ENCODE data around the gene SPANXN3. TPM values are rescaled to one million over a fixed set of nuclear protein-coding genes. Genes with fewer than 3 reads are reported as not detected.

The SPANXN3 gene
- polyA plus RNA-seq, 2 of the 4 experiments (the other 2 are of a cell fraction): not detected

DNA sequence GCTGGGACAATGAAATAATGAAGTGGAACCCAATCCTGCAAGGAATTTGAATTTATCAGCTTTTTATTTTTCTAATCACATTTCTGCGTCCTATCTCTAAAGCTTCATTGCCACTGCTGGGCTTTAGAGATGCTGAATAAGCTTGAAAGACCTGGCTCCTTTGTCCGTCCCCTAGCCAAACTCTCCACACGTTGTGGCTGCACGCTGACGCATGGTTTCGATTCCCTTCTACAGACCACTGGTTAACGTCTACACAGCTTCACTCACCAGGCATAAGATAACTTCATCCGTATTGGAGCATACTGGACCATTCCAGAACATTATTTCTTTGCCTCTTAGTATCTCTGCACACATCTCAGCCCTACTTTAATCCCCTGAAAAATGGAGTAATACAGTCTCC, 31.2 kb downstream of the SPANXN3 start:
- FAIRE-seq (no peak), DNase-seq (ENCODE audit: low read depth in 1 of 2, low spot score in 1 of 2) (no peak), ATAC-seq (no peak)
- ChIA-PET POLR2A (no interaction called here), CTCF (no interaction called here)
- Histone ChIP-seq H3K27ac (no peak overlapping the region), H3K9me3 (no peaks in the 10 kb centered on the region), H3K4me3 (no peak overlapping the region), H3K4me2 (no peak overlapping the region), H3K4me1 (no peaks in the 10 kb centered on the region)
- 22% methylated on average over 8 of the region's 8 CpGs for WGBS (ENCODE audit: missing lambda C conversion rate)
- TF ChIP-seq NR3C1 (IDR thresholded peaks at IDR 0.05) (no peak), HDAC2 (IDR thresholded peaks at IDR 0.05) (no peak), GATA3 (IDR thresholded peaks at IDR 0.05; ENCODE audit: borderline replicate concordance) (no peak), POLR2AphosphoS2 (conservative IDR thresholded peaks at IDR 0.05; ENCODE audit: low read length) (no peak), TFCP2L1 (CRISPR knock-in tag; IDR thresholded peaks at IDR 0.05) (no peak), KDM1A (IDR thresholded peaks at IDR 0.05; ENCODE audit: low read depth) (no peak), JUNB (IDR thresholded peaks at IDR 0.05) (no peak), PHF8 (IDR thresholded peaks at IDR 0.05; ENCODE audit: borderline replicate concordance, low read depth) (no peak), FOSL2 (IDR thresholded peaks at IDR 0.05) (no peak), FOSL2 (CRISPR knock-in tag; IDR thresholded peaks at IDR 0.05) (no peak), SMC3 (IDR thresholded peaks at IDR 0.05) (no peak), EHMT2 (IDR thresholded peaks at IDR 0.05; ENCODE audit: low read depth) (no peak), MAZ (IDR thresholded peaks at IDR 0.05; ENCODE audit: borderline replicate concordance, low read depth, low read length) (no peak), NFE2L2 (conservative IDR thresholded peaks at IDR 0.05; ENCODE audit: low read length) (no peak), TP53 (CRISPR knock-in tag; IDR thresholded peaks at IDR 0.05) (no peak), KDM5A (IDR thresholded peaks at IDR 0.05) (no peak), CHD4 (IDR thresholded peaks at IDR 0.05; ENCODE audit: borderline replicate concordance) (no peak), SREBF2 (IDR thresholded peaks at IDR 0.05) (no peak)
- TF ChIP-seq, protein P1, sequence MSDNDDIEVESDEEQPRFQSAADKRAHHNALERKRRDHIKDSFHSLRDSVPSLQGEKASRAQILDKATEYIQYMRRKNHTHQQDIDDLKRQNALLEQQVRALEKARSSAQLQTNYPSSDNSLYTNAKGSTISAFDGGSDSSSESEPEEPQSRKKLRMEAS (IDR thresholded peaks at IDR 0.05): no peak

DNA sequence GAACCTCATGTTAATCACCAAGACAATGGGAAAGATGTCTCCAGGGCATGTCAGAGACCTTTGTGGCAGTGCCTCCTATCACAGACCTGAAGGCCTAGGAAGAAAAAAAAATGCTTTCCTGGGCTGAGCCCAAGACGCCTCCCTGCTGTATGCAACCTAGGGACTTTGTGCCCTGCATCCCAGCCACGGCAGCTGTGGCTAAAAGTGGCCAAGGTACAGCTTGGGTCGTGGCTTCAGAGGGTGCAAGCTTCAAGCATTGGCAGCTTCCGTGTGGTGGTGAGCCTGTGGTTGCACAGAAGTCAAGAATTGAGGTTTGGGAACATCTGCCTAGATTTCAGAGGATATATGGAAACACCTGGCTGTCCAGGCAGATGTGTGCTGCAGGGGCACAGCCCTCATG, 40.5 kb downstream of the SPANXN3 start:
- FAIRE-seq (no peak), DNase-seq (ENCODE audit: low read depth in 1 of 2, low spot score in 1 of 2) (no peak), ATAC-seq (no peak)
- POLR2A ChIA-PET: no interaction called here
- Histone ChIP-seq H3K4me3 (no peak overlapping the region), H3K9me3 (no peaks in the 10 kb centered on the region), H3K4me2 (no peak overlapping the region), H3K27ac (no peak overlapping the region), H3K4me1 (no peaks in the 10 kb centered on the region)
- CTCF ChIA-PET: no interaction called here
- WGBS (ENCODE audit: missing lambda C conversion rate): 0% methylated on average over 1 of the region's 4 CpGs
- TF ChIP-seq MAFK (IDR thresholded peaks at IDR 0.05; ENCODE audit: partially characterized antibody) (no peak), CEBPB (IDR thresholded peaks at IDR 0.05) (no peak), ZNF302 (CRISPR knock-in tag; IDR thresholded peaks at IDR 0.05) (no peak), PHF8 (IDR thresholded peaks at IDR 0.05; ENCODE audit: borderline replicate concordance, low read depth) (no peak), MAZ (IDR thresholded peaks at IDR 0.05; ENCODE audit: borderline replicate concordance, low read depth, low read length) (no peak), CBX8 (IDR thresholded peaks at IDR 0.05) (no peak), HEYL (CRISPR knock-in tag; IDR thresholded peaks at IDR 0.05) (no peak), POLR2AphosphoS2 (conservative IDR thresholded peaks at IDR 0.05; ENCODE audit: low read length) (no peak), BHLHE40 (IDR thresholded peaks at IDR 0.05; ENCODE audit: low read depth, low read length) (no peak)
- TF ChIP-seq, protein P2, sequence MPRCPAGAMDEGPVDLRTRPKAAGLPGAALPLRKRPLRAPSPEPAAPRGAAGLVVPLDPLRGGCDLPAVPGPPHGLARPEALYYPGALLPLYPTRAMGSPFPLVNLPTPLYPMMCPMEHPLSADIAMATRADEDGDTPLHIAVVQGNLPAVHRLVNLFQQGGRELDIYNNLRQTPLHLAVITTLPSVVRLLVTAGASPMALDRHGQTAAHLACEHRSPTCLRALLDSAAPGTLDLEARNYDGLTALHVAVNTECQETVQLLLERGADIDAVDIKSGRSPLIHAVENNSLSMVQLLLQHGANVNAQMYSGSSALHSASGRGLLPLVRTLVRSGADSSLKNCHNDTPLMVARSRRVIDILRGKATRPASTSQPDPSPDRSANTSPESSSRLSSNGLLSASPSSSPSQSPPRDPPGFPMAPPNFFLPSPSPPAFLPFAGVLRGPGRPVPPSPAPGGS (IDR thresholded peaks at IDR 0.05): no peak

DNA sequence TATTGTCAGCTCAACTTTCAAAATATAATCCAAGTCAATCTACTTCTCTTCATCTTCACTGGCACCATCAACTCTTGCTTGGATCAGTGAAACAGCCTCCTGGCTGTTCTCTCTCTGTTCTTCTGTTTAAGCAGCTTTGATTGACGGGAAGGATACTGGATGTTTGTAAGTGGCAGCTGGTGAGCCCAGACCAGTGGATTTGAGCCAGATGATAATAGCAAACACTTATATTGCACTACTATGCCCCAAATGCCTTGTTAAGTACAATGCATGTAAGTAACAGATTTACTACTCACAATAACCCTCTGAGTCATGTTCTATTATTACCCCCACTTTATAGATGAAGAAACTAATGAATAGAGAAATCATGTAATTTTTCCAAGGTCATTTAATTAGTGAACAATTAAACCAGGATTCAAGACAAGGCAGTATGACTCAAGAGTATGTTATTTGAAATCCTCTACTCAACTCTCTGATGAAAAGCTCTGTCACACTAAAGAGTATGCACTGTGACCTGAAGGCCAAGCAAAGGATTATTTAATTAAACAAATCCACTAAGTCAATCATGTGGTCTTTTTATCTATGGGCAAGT, 44.8 kb downstream of the SPANXN3 start:
- Histone ChIP-seq H3K27ac (no peak overlapping the region), H3K4me2 (no peak overlapping the region), H3K9me3 (no peaks in the 10 kb centered on the region), H3K4me3 (no peak overlapping the region), H3K4me1 (no peaks in the 10 kb centered on the region)
- ChIA-PET POLR2A (no interaction called here), CTCF (no interaction called here)
- DNase-seq (ENCODE audit: low read depth in 1 of 2, low spot score in 1 of 2) (no peak), ATAC-seq (no peak), FAIRE-seq (no peak)
- TF ChIP-seq, protein P3, sequence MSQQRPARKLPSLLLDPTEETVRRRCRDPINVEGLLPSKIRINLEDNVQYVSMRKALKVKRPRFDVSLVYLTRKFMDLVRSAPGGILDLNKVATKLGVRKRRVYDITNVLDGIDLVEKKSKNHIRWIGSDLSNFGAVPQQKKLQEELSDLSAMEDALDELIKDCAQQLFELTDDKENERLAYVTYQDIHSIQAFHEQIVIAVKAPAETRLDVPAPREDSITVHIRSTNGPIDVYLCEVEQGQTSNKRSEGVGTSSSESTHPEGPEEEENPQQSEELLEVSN (IDR thresholded peaks at IDR 0.05; ENCODE audit: borderline replicate concordance, low read depth): no peak
- TF ChIP-seq HOXB13 (CRISPR knock-in tag; IDR thresholded peaks at IDR 0.05; ENCODE audit: low read depth): no peak
- WGBS (ENCODE audit: missing lambda C conversion rate): 18% methylated on average over 1 of the region's 1 CpG

Measured in A549 (cell line).